Panc1 (cell line): ENCODE measurements around the gene SYNRG.

Experiments used
- POLR2AphosphoS5 ChIP-seq: IDR thresholded peaks from 2 replicates; pipeline ENCODE4 v1.6.1; 2012; ENCODE audit warnings: mild to moderate bottlenecking, low read depth, low read length, moderate library complexity
- SIN3A ChIP-seq: IDR thresholded peaks from 2 replicates; pipeline ENCODE4 v1.6.1; 2012; ENCODE audit warnings: low read depth, mild to moderate bottlenecking, low read length, moderate library complexity, borderline replicate concordance; ENCODE audit not compliant: insufficient read depth
- TCF7L2 ChIP-seq: IDR thresholded peaks from 2 replicates; pipeline ENCODE4 v1.6.1; 2011; ENCODE audit warnings: mild to moderate bottlenecking, low read depth, low read length, inconsistent platforms
- TF ChIP-seq, protein P1 (sequence below): fragments of 450-650 bp; IDR thresholded peaks from 2 replicates; pipeline ENCODE4 v1.5.1; 2017; ENCODE audit warnings: mild to moderate bottlenecking
- TF ChIP-seq, protein P2 (sequence below), 2 experiments: IDR thresholded peaks; 2 replicates each; pipeline ENCODE4 v1.6.1; 2011 to 2012; ENCODE audit warnings: low read depth in 2 of 2, control low read depth in 1 of 2, low read length in 1 of 2, mild to moderate bottlenecking in 1 of 2, moderate library complexity in 1 of 2; ENCODE audit not compliant: insufficient read depth in 1 of 2

- TF ChIP-seq, protein P1, sequence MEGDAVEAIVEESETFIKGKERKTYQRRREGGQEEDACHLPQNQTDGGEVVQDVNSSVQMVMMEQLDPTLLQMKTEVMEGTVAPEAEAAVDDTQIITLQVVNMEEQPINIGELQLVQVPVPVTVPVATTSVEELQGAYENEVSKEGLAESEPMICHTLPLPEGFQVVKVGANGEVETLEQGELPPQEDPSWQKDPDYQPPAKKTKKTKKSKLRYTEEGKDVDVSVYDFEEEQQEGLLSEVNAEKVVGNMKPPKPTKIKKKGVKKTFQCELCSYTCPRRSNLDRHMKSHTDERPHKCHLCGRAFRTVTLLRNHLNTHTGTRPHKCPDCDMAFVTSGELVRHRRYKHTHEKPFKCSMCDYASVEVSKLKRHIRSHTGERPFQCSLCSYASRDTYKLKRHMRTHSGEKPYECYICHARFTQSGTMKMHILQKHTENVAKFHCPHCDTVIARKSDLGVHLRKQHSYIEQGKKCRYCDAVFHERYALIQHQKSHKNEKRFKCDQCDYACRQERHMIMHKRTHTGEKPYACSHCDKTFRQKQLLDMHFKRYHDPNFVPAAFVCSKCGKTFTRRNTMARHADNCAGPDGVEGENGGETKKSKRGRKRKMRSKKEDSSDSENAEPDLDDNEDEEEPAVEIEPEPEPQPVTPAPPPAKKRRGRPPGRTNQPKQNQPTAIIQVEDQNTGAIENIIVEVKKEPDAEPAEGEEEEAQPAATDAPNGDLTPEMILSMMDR = no peak
- no peak for TF ChIP-seq POLR2AphosphoS5
- no peak for TF ChIP-seq TCF7L2
- TF ChIP-seq, protein P2, sequence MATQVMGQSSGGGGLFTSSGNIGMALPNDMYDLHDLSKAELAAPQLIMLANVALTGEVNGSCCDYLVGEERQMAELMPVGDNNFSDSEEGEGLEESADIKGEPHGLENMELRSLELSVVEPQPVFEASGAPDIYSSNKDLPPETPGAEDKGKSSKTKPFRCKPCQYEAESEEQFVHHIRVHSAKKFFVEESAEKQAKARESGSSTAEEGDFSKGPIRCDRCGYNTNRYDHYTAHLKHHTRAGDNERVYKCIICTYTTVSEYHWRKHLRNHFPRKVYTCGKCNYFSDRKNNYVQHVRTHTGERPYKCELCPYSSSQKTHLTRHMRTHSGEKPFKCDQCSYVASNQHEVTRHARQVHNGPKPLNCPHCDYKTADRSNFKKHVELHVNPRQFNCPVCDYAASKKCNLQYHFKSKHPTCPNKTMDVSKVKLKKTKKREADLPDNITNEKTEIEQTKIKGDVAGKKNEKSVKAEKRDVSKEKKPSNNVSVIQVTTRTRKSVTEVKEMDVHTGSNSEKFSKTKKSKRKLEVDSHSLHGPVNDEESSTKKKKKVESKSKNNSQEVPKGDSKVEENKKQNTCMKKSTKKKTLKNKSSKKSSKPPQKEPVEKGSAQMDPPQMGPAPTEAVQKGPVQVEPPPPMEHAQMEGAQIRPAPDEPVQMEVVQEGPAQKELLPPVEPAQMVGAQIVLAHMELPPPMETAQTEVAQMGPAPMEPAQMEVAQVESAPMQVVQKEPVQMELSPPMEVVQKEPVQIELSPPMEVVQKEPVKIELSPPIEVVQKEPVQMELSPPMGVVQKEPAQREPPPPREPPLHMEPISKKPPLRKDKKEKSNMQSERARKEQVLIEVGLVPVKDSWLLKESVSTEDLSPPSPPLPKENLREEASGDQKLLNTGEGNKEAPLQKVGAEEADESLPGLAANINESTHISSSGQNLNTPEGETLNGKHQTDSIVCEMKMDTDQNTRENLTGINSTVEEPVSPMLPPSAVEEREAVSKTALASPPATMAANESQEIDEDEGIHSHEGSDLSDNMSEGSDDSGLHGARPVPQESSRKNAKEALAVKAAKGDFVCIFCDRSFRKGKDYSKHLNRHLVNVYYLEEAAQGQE (IDR thresholded peaks at IDR 0.05; ENCODE audit: insufficient read depth in 1 of 2, low read depth in 2 of 2, low read length in 1 of 2) = no peak
- TF ChIP-seq SIN3A = no peak
Measured at GRCh38 chr17:37647856-37648255, 38.6 kb upstream of the SYNRG start.
